ENCODE data around the gene TNPO3. TPM values are rescaled to one million over a fixed set of nuclear protein-coding genes. Genes with fewer than 3 reads are reported as not detected.

Gene TNPO3
- total RNA-seq, 1 donor from 2014 or later, result 52.3 TPM

DNA sequence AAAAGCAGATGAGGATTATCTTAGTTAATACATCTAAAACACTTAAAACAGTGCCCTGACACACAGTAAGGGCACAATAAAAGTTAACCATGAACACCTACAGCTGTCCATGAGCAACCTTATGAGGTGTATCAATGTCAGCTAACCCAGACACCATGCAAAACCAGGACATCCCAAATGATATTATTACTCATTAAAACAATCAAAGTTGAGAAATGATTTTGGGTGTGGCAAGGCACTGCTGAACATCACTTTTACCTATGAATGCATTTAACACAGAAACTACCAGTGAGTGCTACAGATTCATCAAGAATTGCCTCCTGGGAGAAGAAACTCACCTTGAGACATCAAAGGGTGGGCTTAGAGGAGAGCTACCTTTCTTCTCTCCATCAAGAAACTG lies 98.9 kb downstream of the TNPO3 start:
- H3K4me1 Mint-ChIP-seq (ENCODE audit: unreplicated experiment), result peaks cover 6% of the 10 kb centered on the region

GRCh38 chr7:128954830-128955802 lies 99.8 kb downstream of the TNPO3 start:
- H3K27me3 Mint-ChIP-seq, result no peaks in the 10 kb centered on the region
- no peak overlapping the region for H3K27ac Mint-ChIP-seq
- peaks cover 6% of the 10 kb centered on the region for H3K4me1 Mint-ChIP-seq (ENCODE audit: unreplicated experiment)
- H3K9me3 Mint-ChIP-seq, result no peaks in the 10 kb centered on the region
- TF ChIP-seq, protein P1, sequence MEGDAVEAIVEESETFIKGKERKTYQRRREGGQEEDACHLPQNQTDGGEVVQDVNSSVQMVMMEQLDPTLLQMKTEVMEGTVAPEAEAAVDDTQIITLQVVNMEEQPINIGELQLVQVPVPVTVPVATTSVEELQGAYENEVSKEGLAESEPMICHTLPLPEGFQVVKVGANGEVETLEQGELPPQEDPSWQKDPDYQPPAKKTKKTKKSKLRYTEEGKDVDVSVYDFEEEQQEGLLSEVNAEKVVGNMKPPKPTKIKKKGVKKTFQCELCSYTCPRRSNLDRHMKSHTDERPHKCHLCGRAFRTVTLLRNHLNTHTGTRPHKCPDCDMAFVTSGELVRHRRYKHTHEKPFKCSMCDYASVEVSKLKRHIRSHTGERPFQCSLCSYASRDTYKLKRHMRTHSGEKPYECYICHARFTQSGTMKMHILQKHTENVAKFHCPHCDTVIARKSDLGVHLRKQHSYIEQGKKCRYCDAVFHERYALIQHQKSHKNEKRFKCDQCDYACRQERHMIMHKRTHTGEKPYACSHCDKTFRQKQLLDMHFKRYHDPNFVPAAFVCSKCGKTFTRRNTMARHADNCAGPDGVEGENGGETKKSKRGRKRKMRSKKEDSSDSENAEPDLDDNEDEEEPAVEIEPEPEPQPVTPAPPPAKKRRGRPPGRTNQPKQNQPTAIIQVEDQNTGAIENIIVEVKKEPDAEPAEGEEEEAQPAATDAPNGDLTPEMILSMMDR (conservative IDR thresholded peaks at IDR 0.05), result no peak
- no peak for DNase-seq (ENCODE audit: extremely low spot score, unreplicated experiment)
- no peak overlapping the region for H3K4me3 Mint-ChIP-seq
- peaks cover 35% of the 10 kb centered on the region for H3K36me3 Mint-ChIP-seq

More for the DNA sequence above, 98.9 kb downstream of the TNPO3 start:
- Mint-ChIP-seq H3K36me3 (peaks cover 37% of the 10 kb centered on the region), H3K27me3 (no peaks in the 10 kb centered on the region), H3K27ac (peak overlapping the region; percentile 43), H3K9me3 (no peaks in the 10 kb centered on the region), H3K4me3 (no peak overlapping the region)
- TF ChIP-seq, protein P1 (conservative IDR thresholded peaks at IDR 0.05), result no peak
- DNase-seq (ENCODE audit: extremely low spot score, unreplicated experiment), result no peak

DNA sequence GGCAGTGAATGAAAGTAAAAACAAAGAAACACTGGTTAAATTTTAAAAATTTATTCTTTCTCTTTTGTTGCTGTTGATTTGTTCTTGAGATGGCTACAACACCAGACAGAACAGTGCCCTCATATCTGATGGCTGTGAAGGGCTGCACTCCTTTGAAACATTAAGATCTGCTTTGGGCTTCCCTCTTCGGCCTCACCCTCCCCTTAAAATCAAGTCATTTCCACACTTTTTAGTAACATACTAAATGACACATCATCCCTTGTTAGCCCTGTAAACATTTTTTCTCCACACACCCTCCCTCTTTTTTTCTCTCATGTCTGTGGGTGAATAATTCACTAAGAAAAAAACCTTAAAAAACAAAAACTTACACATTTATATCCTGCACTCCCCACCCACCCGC lies 100.8 kb downstream of the TNPO3 start:
- no peaks in the 10 kb centered on the region for H3K9me3 Mint-ChIP-seq
- peaks cover 6% of the 10 kb centered on the region for H3K4me1 Mint-ChIP-seq (ENCODE audit: unreplicated experiment)
- DNase-seq (ENCODE audit: extremely low spot score, unreplicated experiment), result no peak
- TF ChIP-seq, protein P1 (conservative IDR thresholded peaks at IDR 0.05), result no peak
- H3K27me3 Mint-ChIP-seq, result no peaks in the 10 kb centered on the region
- H3K4me3 Mint-ChIP-seq, result no peak overlapping the region
- H3K27ac Mint-ChIP-seq, result no peak overlapping the region
- H3K36me3 Mint-ChIP-seq, result peaks cover 28% of the 10 kb centered on the region

GRCh38 chr7:128951296-128951695 lies 103.6 kb downstream of the TNPO3 start:
- no peaks in the 10 kb centered on the region for H3K27me3 Mint-ChIP-seq
- DNase-seq (ENCODE audit: extremely low spot score, unreplicated experiment), result no peak
- H3K4me3 Mint-ChIP-seq, result no peak overlapping the region
- TF ChIP-seq, protein P1 (conservative IDR thresholded peaks at IDR 0.05), result no peak
- peaks cover 8% of the 10 kb centered on the region for H3K36me3 Mint-ChIP-seq
- H3K27ac Mint-ChIP-seq, result no peak overlapping the region
- no peaks in the 10 kb centered on the region for H3K9me3 Mint-ChIP-seq
- no peaks in the 10 kb centered on the region for H3K4me1 Mint-ChIP-seq (ENCODE audit: unreplicated experiment)

DNA sequence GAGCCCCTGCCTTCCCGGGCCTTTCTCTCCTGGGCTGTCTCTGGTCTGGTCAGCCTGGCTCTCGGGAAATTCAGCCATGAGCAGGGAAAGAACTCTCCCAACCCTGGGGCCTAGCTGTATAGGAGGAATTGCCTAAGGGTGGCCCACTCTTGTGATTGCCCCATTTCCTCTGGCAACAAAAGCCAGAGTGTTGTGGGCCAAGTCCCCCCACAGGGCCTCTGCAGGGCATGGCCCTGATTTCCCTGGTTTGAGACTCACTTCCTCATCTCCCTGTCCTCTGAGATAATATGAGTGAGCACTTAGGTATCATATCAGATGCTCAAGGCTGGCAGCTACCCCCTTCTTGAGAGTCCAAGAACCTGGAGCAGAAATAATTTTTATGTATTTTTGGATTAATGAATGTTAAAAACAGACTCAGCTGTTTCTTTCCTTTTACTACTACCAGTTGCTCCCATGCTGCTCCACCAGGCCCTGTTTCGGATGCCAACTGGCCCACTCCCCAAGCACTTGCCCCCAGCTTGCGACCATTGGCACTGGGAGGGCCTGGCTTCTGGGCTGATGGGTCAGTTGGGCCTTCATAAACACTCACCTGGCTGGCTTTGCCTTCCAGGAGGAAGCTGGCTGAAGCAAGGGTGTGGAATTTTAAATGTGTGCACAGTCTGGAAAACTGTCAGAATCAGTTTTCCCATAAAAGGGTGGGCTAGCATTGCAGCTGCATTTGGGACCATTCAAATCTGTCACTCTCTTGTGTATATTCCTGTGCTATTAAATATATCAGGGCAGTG lies 105.7 kb downstream of the TNPO3 start:
- Mint-ChIP-seq H3K36me3 (peaks cover 8% of the 10 kb centered on the region), H3K9me3 (no peaks in the 10 kb centered on the region), H3K27me3 (peaks cover 4% of the 10 kb centered on the region), H3K4me1 (ENCODE audit: unreplicated experiment) (no peaks in the 10 kb centered on the region), H3K4me3 (no peak overlapping the region), H3K27ac (no peak overlapping the region)
- TF ChIP-seq, protein P1 (conservative IDR thresholded peaks at IDR 0.05), result no peak
- DNase-seq (ENCODE audit: extremely low spot score, unreplicated experiment), result no peak
